HepG2 (cell line): Measurements from ENCODE around the gene AGRP. TPM values are rescaled to one million over a fixed set of nuclear protein-coding genes. Genes with fewer than 3 reads are reported as not detected.

ENCODE experiments used
- ARID3A ChIP-seq: IDR thresholded peaks from 2 replicates; pipeline ENCODE4 v1.6.1; 2012; ENCODE audit warnings: low read depth, low read length, improper control_type of control experiment
- ETS1 ChIP-seq: sonication (generic); formaldehyde crosslinking; IDR thresholded peaks from 2 replicates; pipeline ENCODE4 v1.4.0; 2020; ENCODE audit warnings: missing genetic modification reagents
- EZH2 ChIP-seq: conservative IDR thresholded peaks from 2 replicates; pipeline ENCODE4 v1.6.1; 2012; ENCODE audit warnings: mild to moderate bottlenecking, low read depth, low read length, moderate library complexity
- ZBTB4 ChIP-seq: sonication (generic); formaldehyde crosslinking; IDR thresholded peaks from 2 replicates; pipeline ENCODE4 v1.4.0; 2020; ENCODE audit warnings: missing genetic modification reagents, mild to moderate bottlenecking, borderline replicate concordance
- ZFP91 ChIP-seq: sonication (generic); formaldehyde crosslinking; IDR thresholded peaks from 2 replicates; pipeline ENCODE4 v1.9.0; 2022; ENCODE audit warnings: missing genetic modification reagents, mild to moderate bottlenecking, borderline replicate concordance
- ZNF232 ChIP-seq: sonication (generic); formaldehyde crosslinking; IDR thresholded peaks from 2 replicates; pipeline ENCODE4 v1.4.0; 2020; ENCODE audit warnings: missing genetic modification reagents, borderline replicate concordance
- polyA plus RNA-seq, 8 experiments: library from polyadenylated mRNA; depleted of rRNA in 3 of 8; stranded (reverse) in 7 of 8; unstranded in 1 of 8; fragments of >200 nt; fragmentation: Illumina TruSeq in 4 of 8; extraction: Trizol in 4 of 8; gene quantifications; 2 replicates each; pipeline versions ENCODE4 v1.2.1 to v1.2.3, GENCODE V29; 2011 to 2016; ENCODE audit warnings: low read depth in 4 of 8, missing spikeins in 1 of 8, mixed read lengths in 1 of 8; ENCODE audit not compliant: insufficient read depth in 1 of 8
- total RNA-seq, 5 experiments: library from RNA; depleted of rRNA; stranded (reverse); fragments of >200 nt; fragmentation: Illumina TruSeq; extraction: Trizol; gene quantifications; 2 replicates each; pipeline ENCODE4 v1.2.3, GENCODE V29; 2016; ENCODE audit warnings: low read depth in 1 of 5

AGRP gene
- total and polyA plus RNA-seq, 2 of the 13 experiments (the other 11 are each of a cell fraction or from before 2014, with no cell fraction given), result not detected

GRCh38 chr16:67445441-67445912, 37.9 kb downstream of the AGRP start (continued):
- TF ChIP-seq ZNF232 (0 out of 2 replicates have a peak, but pooled peaks have one; percentile 12), EZH2 (no peak), ZBTB4 (CRISPR knock-in tag) (no peak), ARID3A (no peak), ETS1 (no peak), ZFP91 (CRISPR knock-in tag) (no peak)
